ENCODE data around the gene FBXL16. TPM values are rescaled to one million over a fixed set of nuclear protein-coding genes. Genes with fewer than 3 reads are reported as not detected.

Gene FBXL16
- polyA plus RNA-seq, 1 donor (not counting 4 experiments of a cell fraction or from before 2014, with no cell fraction given), result 0.81 TPM

DNA sequence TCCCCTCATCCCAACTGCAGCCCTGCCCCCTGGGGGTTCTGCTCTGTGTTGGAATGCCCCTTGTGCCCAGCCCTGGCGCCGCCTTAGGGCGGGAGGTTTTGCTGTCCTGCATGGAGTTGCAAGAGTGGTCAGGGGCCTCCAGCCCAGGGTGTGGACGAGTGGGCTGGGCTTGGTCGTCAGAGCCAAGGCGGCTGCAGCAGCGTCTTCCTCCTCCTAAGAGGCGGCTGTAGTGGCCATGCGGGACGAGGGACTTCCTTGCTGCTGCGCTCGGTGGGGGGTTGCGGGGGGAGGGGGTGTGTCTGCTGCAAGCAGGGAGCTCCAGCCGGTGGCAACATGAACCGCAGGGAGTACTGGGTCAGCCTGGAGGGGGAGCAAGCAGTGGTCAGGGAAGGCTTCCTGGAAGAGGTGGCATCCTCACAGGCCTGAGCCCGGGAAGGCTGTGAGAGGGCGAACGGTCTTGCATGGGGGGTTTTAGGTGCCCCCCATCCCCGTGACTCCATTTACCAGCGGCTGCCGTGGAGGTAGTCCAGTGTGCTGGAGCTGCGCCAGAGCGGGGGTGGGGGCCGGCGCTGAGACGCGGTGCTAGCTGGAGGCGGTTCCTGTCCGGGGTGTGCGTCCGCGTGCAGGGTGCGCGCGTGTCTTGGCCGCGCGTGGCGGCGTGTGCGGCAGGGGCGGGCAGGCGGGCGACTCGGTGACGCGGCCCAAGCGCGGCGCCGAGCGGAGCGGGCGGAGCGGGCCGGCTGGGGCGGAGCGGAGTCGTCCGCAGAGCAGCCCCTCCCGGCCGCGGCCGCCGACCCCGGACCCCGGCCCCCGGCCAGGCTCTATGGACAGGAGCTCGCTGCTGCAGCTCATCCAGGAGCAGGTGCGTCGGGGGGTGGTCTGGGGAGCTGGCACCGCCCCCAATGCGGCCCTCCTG, 30.4 kb downstream of the FBXL16 start, which contains the start of gene RHBDL1:
Gene RHBDL1 (plus strand): TSS at position 704 of the 916 bp plus-strand sequence. CDS start 120 bp downstream, at position 824.
- Histone ChIP-seq H3K9ac (ENCODE audit: control insufficient read depth, extremely low read depth, insufficient read depth, low read length) (peak within 1 kb of the TSS; percentile 47), H4K20me1 (ENCODE audit: control insufficient read depth, extremely low read depth, insufficient read depth, low read length) (no peaks in the 10 kb centered on the region), H3K79me2 (ENCODE audit: control insufficient read depth, insufficient read depth, low read length) (peaks cover 7% of the 10 kb centered on the region), H3K27me3 (ENCODE audit: control insufficient read depth, extremely low read depth, insufficient read depth, low read length) (no peaks in the 10 kb centered on the region), H3K36me3 (ENCODE audit: control insufficient read depth in 2 of 2, extremely low read depth in 1 of 2, insufficient read depth in 2 of 2, low read length in 2 of 2) (peaks cover 10 to 28% of the 10 kb centered on the region in 2 experiments), H3K4me3 (ENCODE audit: control insufficient read depth in 2 of 3, extremely low read depth in 1 of 3, insufficient read depth in 2 of 3, low read depth in 1 of 3, low read length in 3 of 3) (peak within 1 kb of the TSS in 1 of 3 experiments; percentile 37), H2AFZ (ENCODE audit: control insufficient read depth, low read length) (no peak within 1 kb of the TSS), H3K4me1 (ENCODE audit: control insufficient read depth, extremely low read depth, insufficient read depth, low read length) (peaks cover 23% of the 10 kb centered on the region), H3K4me2 (ENCODE audit: control insufficient read depth, extremely low read depth, insufficient read depth, low read depth, low read length) (peak within 1 kb of the TSS; percentile 79), H3K9me1 (ENCODE audit: control insufficient read depth, extremely low read depth, insufficient read depth, low read length) (no peaks in the 10 kb centered on the region), H3K27ac (ENCODE audit: control insufficient read depth, insufficient read depth, low read length) (peak within 1 kb of the TSS; percentile 47), H3K9me3 (ENCODE audit: control insufficient read depth, low read depth, low read length) (no peaks in the 10 kb centered on the region)
- dilution Hi-C loops (cut with MboI; ENCODE audit: extremely low pct_ligation_motif_present, low sequenced_read_pairs), result no loop called here
- TF ChIP-seq EZH2 (IDR thresholded peaks at IDR 0.05; ENCODE audit: low read length), result no peak
- no peak for TF ChIP-seq CTCF (optimal IDR thresholded peaks at IDR 0.05 in 1 of 3, IDR thresholded peaks at IDR 0.05 in 1 of 3, conservative IDR thresholded peaks at IDR 0.05 in 1 of 3; ENCODE audit: extremely low read depth in 1 of 3, insufficient read depth in 2 of 3, low read length in 3 of 3)
- FAIRE-seq (no peak), DNase-seq (ENCODE audit: low read depth, low spot score) (no peak)

DNA sequence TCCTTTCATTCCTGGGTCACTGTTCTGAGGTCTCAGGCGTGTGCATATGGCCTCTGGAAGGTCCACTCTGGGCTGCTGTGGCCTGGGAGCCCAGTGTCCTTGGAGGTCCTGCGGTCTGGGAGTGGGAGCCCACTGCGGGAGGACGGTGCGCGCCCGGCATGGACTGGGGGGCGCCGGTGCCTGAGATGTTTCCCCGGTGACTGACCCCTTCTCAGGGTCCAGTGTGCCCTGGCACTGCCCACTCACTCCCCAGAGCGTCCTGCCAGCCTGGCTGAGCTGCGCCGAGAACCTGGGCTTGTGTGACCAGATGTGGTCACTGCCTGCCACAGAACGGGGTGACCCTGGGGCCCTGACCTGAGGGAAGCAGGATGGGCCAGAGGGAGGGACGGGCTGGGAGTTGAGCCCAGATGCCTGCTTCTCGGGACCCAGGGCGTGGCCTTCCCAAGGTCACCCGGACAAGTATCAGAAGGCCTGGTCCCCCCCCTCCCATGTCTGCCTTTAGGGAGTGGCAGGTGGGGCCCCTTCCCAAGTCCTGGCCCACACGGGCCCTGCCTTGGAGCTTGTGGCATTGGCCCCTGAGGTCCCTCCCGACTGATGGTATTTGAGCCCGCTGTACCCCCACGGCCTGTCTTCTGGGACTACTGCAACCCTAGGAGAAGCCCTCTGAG, 31.3 kb downstream of the FBXL16 start:
- H4K20me1 ChIP-seq (ENCODE audit: control insufficient read depth, extremely low read depth, insufficient read depth, low read length), result no peaks in the 10 kb centered on the region
- no peak overlapping the region for H3K4me3 ChIP-seq (ENCODE audit: control insufficient read depth in 2 of 3, extremely low read depth in 1 of 3, insufficient read depth in 2 of 3, low read depth in 1 of 3, low read length in 3 of 3)
- H2AFZ ChIP-seq (ENCODE audit: control insufficient read depth, low read length), result no peak overlapping the region
- dilution Hi-C loops (cut with MboI; ENCODE audit: extremely low pct_ligation_motif_present, low sequenced_read_pairs), result no loop called here
- DNase-seq (ENCODE audit: low read depth, low spot score) (no peak), FAIRE-seq (no peak)
- H3K9ac ChIP-seq (ENCODE audit: control insufficient read depth, extremely low read depth, insufficient read depth, low read length), result no peak overlapping the region
- H3K9me3 ChIP-seq (ENCODE audit: control insufficient read depth, low read depth, low read length), result no peaks in the 10 kb centered on the region
- H3K4me1 ChIP-seq (ENCODE audit: control insufficient read depth, extremely low read depth, insufficient read depth, low read length), result peaks cover 23% of the 10 kb centered on the region
- H3K27me3 ChIP-seq (ENCODE audit: control insufficient read depth, extremely low read depth, insufficient read depth, low read length), result no peaks in the 10 kb centered on the region
- no peaks in the 10 kb centered on the region for H3K9me1 ChIP-seq (ENCODE audit: control insufficient read depth, extremely low read depth, insufficient read depth, low read length)
- H3K27ac ChIP-seq (ENCODE audit: control insufficient read depth, insufficient read depth, low read length), result no peak overlapping the region
- H3K4me2 ChIP-seq (ENCODE audit: control insufficient read depth, extremely low read depth, insufficient read depth, low read depth, low read length), result no peak overlapping the region
- H3K36me3 ChIP-seq (ENCODE audit: control insufficient read depth in 2 of 2, extremely low read depth in 1 of 2, insufficient read depth in 2 of 2, low read length in 2 of 2), result peaks cover 17 to 31% of the 10 kb centered on the region in 2 experiments
- TF ChIP-seq CTCF (optimal IDR thresholded peaks at IDR 0.05 in 1 of 3, IDR thresholded peaks at IDR 0.05 in 1 of 3, conservative IDR thresholded peaks at IDR 0.05 in 1 of 3; ENCODE audit: extremely low read depth in 1 of 3, insufficient read depth in 2 of 3, low read length in 3 of 3) (no peak), EZH2 (IDR thresholded peaks at IDR 0.05; ENCODE audit: low read length) (no peak)
- peaks cover 14% of the 10 kb centered on the region for H3K79me2 ChIP-seq (ENCODE audit: control insufficient read depth, insufficient read depth, low read length)

All from keratinocyte (primary cell).